RWPE2 (cell line): ENCODE data around the gene NFE2L3.
"Not testable (repeated sequence)": the region's sequence is repeated elsewhere in the genome, so short reads cannot be mapped to it uniquely, and the experiment has no call there.

ENCODE experiments used
- ATAC-seq: fragments of 200-7000 bp; cut with Tn5 transposase; 3 replicates; pipeline ENCODE4 v1.9.1; 2021; ENCODE audit warnings: low read depth
- DNase-seq: peaks from one replicate; pipeline ENCODE4 v3.0.0-alpha.2; 2020; ENCODE audit warnings: low spot score
- H3K27ac ChIP-seq: fragments of 450-650 bp; 2 replicates; pipeline ENCODE4 v1.5.1; 2017; ENCODE audit warnings: mild to moderate bottlenecking; ENCODE audit not compliant: poor library complexity, severe bottlenecking
- H3K27me3 ChIP-seq: fragments of 250-450 bp; sonication (Bioruptor Pico); 2 replicates; pipeline ENCODE4 v1.5.1; 2021; ENCODE audit warnings: mild to moderate bottlenecking, moderate library complexity; ENCODE audit not compliant: insufficient read depth, poor library complexity, severe bottlenecking
- H3K36me3 ChIP-seq: fragments of 250-450 bp; sonication (Bioruptor Pico); 2 replicates; pipeline ENCODE4 v1.5.1; 2020; ENCODE audit warnings: low read depth, mild to moderate bottlenecking, moderate library complexity
- H3K4me1 ChIP-seq: fragments of 250-450 bp; sonication (Bioruptor Pico); 2 replicates; pipeline ENCODE4 v1.5.1; 2021; ENCODE audit warnings: mild to moderate bottlenecking, moderate library complexity; ENCODE audit not compliant: insufficient read depth, poor library complexity, severe bottlenecking
- H3K4me3 ChIP-seq: fragments of 250-450 bp; sonication (Bioruptor Pico); 2 replicates; pipeline ENCODE4 v1.5.1; 2021; ENCODE audit warnings: mild to moderate bottlenecking, moderate library complexity; ENCODE audit not compliant: severe bottlenecking
- H3K9me3 ChIP-seq: fragments of 250-450 bp; sonication (Bioruptor Pico); 2 replicates; pipeline ENCODE4 v1.5.1; 2021; ENCODE audit warnings: mild to moderate bottlenecking, moderate library complexity; ENCODE audit not compliant: severe bottlenecking
- CTCF ChIP-seq: fragments of 450-650 bp; IDR thresholded peaks from one replicate; pipeline ENCODE4 v1.5.1; 2017; ENCODE audit warnings: mild to moderate bottlenecking, moderate library complexity; ENCODE audit not compliant: poor library complexity, severe bottlenecking

NFE2L3 gene

DNA sequence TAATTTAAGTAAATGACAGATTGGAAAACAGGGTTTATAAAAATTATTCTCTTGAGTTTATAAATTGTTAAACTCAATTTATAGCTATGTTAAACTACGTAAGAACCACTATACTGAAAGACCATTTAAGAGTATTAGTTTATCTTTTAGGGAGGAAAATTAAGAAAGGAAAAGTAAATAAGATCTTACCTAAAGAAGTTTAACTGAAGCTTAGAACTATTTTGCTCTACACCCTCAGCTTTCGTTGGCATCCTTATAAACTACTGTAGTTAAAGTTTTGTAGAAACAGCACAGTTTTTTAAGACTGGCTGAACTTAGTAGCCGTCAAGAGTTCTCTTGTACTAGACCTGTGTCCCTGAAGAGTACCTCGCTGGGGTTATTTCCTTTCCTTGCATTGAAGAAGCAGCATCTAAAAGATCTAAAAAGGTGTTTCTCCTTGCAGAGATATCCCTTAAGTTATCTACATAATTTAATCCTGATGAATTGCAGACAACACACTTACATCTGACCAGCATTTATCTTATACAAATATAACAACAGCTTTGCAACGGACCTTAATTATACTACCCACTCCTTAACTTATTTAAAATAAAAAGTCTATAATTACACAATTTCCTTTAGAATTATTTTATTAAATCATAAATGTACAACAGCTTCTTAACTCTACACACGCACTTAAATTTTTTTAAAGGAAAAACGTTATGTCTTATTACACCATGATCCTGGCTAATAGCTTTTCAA, 39.4 kb downstream of the NFE2L3 start:
- Histone ChIP-seq H3K27ac (no peak overlapping the region), H3K4me1 (peaks cover 13% of the 10 kb centered on the region), H3K27me3 (no peaks in the 10 kb centered on the region), H3K36me3 (peaks cover 100% of the 10 kb centered on the region), H3K9me3 (no peaks in the 10 kb centered on the region), H3K4me3 (no peak overlapping the region)
- TF ChIP-seq CTCF = no peak
- DNase-seq = no peak
- no peak for ATAC-seq

DNA sequence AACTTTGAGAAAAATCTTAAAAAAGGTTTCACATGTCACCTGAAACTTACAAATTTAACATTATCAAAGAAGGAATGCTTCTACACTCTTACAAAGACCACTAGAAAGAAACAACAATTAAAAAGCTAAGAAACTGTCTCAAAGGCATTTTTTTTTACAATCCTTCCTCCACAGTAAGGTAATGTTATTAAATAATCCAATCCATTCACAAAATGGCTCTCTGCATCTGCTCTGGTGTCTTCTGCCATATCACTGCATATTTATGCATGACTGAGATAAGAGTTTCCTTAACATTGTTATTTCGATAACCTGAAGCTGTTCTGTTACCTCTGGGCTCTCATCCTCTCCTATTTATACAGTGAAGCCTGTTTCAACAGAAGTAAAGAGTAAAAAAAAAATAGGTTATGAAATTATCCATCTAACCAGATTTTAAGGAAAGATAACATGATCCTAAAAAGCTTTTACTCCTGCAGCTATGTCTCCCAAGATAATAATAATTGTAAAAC, 40.0 kb downstream of the NFE2L3 start:
- Histone ChIP-seq H3K36me3 (peaks cover 100% of the 10 kb centered on the region), H3K27me3 (no peaks in the 10 kb centered on the region), H3K9me3 (no peaks in the 10 kb centered on the region), H3K4me1 (peaks cover 20% of the 10 kb centered on the region), H3K4me3 (no peak overlapping the region), H3K27ac (no peak overlapping the region)
- ATAC-seq (no peak), DNase-seq (no peak)
- no peak for TF ChIP-seq CTCF

DNA sequence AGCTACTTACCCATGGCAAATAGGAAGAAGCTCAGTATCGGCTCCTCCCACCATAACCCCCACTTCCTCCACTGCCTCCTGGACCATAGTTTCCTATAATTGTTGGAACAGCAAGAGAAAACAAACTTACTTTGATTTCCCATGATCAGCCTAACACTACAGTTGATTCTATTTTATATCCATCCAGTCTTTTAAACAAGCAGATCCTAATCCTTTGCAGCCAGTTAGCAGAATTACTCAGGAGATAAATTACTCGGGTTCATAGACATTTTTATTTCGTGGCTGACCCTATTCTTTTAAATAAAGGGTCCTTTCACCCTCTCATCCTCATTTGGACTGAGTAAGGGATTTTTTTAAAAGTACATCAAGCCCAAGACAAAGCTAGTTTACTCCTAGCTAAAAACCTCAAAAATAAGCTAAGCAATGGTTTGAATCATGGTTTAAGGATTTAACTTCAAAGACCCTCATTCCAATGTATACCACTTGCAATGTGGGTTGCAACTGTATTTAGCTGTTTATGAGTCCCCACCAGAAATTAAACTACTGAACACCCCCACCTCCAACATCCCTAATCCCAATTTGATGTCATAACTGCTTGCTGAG, 40.6 kb downstream of the NFE2L3 start:
- Histone ChIP-seq H3K9me3 (no peaks in the 10 kb centered on the region), H3K27me3 (no peaks in the 10 kb centered on the region), H3K4me3 (no peak overlapping the region), H3K4me1 (peaks cover 25% of the 10 kb centered on the region), H3K27ac (peak overlapping the region; percentile 9), H3K36me3 (peaks cover 100% of the 10 kb centered on the region)
- no peak for ATAC-seq
- TF ChIP-seq CTCF = no peak
- no peak for DNase-seq

DNA sequence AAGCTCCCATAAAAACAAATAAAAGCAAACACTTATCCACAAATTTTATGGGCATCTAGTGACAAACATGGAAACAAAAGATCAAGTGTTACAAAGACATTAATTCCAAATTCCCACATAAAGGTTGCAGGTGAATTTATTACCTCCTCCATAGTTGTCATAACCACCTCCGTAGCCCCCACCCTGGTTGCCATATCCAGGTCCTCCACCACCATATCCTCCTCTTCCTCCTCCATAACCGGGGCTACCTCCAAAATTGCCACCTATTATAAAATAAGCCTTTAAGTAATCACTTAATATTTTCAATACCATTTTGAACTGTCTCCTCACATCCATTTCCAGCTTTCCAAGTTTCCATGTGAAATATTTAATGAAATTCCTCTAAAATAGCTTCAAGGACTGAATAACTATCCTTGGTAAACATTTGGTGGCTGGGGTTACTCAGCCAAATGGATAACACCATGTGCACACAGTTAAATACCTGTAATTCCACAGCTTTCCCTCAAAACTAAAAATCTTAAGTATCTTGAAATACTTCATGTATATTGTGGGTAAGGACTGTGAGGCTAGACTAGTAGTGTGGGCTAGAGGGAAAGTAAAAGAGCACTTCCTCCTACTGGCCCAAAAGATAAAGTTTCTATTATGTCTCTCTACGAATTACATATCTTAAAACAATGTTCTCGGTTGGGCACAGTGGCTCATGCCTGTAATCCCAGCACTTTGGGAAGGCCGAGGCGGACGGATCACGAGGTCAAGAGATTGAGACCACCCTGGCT, 41.6 kb downstream of the NFE2L3 start:
- Histone ChIP-seq H3K27ac (peak overlapping the region; percentile 9), H3K4me3 (no peak overlapping the region), H3K36me3 (peaks cover 100% of the 10 kb centered on the region), H3K4me1 (peaks cover 29% of the 10 kb centered on the region), H3K9me3 (no peaks in the 10 kb centered on the region), H3K27me3 (no peaks in the 10 kb centered on the region)
- ATAC-seq (no peak; the same call in 2 of the 3 replicates), DNase-seq (no peak)
- no peak for TF ChIP-seq CTCF

GRCh38 chr7:26194764-26195163, 42.8 kb downstream of the NFE2L3 start:
- peaks cover 29% of the 10 kb centered on the region for H3K4me1 ChIP-seq
- not testable (repeated sequence) for ATAC-seq, H3K27me3 ChIP-seq, H3K4me3 ChIP-seq, H3K9me3 ChIP-seq, DNase-seq
- H3K27ac ChIP-seq = peak overlapping the region; percentile 2
- peaks cover 100% of the 10 kb centered on the region for H3K36me3 ChIP-seq
